Measurements from ENCODE around the gene COX8C. TPM values are rescaled to one million over a fixed set of nuclear protein-coding genes. Genes with fewer than 3 reads are reported as not detected.
"Not testable (repeated sequence)": the region's sequence is repeated elsewhere in the genome, so short reads cannot be mapped to it uniquely, and the experiment has no call there.

The COX8C gene
- total and polyA plus RNA-seq, 4 experiments from 2014 or later: not detected

- Mint-ChIP-seq H3K4me3 (no peak overlapping the region), H3K4me1 (no peaks in the 10 kb centered on the region), H3K36me3 (peaks cover 0 to 4% of the 10 kb centered on the region in 2 donors), H3K27me3 (peaks cover 11 to 18% of the 10 kb centered on the region in 2 donors), H3K27ac (no peak overlapping the region), H3K9me3 (peaks cover 0 to 10% (median 2%) of the 10 kb centered on the region in 8 donors)
- intact Hi-C loops (cut with micrococcal nuclease): no loop called here
- Histone ChIP-seq H3K27ac (ENCODE audit: low read depth, low read length) (no peak overlapping the region), H3K9me3 (ENCODE audit: control insufficient read depth in 1 of 2, low read length in 2 of 2) (no peaks in the 10 kb centered on the region), H3K36me3 (ENCODE audit: insufficient read depth, low read length) (no peaks in the 10 kb centered on the region), H3K27me3 (ENCODE audit: insufficient read depth, low read length) (no peaks in the 10 kb centered on the region), H3K4me1 (ENCODE audit: insufficient read depth, low read length) (no peaks in the 10 kb centered on the region), H3K4me3 (ENCODE audit: low read length in 2 of 2) (no peak overlapping the region)
- POLR2A ChIA-PET (ENCODE audit: partially characterized antibody): no interaction called here
- CTCF ChIA-PET (ENCODE audit: partially characterized antibody): no interaction called here
- no peak for DNase-seq
Measured at GRCh38 chr14:93375673-93376156, 28.7 kb downstream of the COX8C start.

- Mint-ChIP-seq H3K27ac (no peak overlapping the region), H3K9me3 (peaks cover 0 to 8% (median 0%) of the 10 kb centered on the region in 8 donors)
- DNase-seq: no peak
Measured at GRCh38 chr14:93379831-93380230, 32.8 kb downstream of the COX8C start.

GRCh38 chr14:93381644-93382043 lies 34.7 kb downstream of the COX8C start:
- ChIA-PET POLR2A (ENCODE audit: partially characterized antibody) (no interaction called here), CTCF (ENCODE audit: partially characterized antibody) (interaction anchor here (0.5 kb wide), 1 partner anchor 155 kb away, joined by 4 read pairs; no protein-coding TSS in a partner anchor)
- Mint-ChIP-seq H3K27me3 (peaks cover 12 to 29% of the 10 kb centered on the region in 2 donors), H3K9me3 (peaks cover 0 to 6% (median 0%) of the 10 kb centered on the region in 8 donors), H3K4me3 (no peak overlapping the region), H3K36me3 (no peaks in the 10 kb centered on the region), H3K4me1 (no peaks in the 10 kb centered on the region), H3K27ac (no peak overlapping the region)
- Histone ChIP-seq H3K4me3 (ENCODE audit: low read length in 2 of 2) (no peak overlapping the region), H3K4me1 (ENCODE audit: insufficient read depth, low read length) (no peaks in the 10 kb centered on the region), H3K9me3 (ENCODE audit: control insufficient read depth in 1 of 2, low read length in 2 of 2) (no peaks in the 10 kb centered on the region), H3K36me3 (ENCODE audit: insufficient read depth, low read length) (no peaks in the 10 kb centered on the region), H3K27ac (ENCODE audit: low read depth, low read length) (no peak overlapping the region), H3K27me3 (ENCODE audit: insufficient read depth, low read length) (no peaks in the 10 kb centered on the region)
- no peak for DNase-seq
- intact Hi-C loops (cut with micrococcal nuclease): no loop called here

More at GRCh38 chr14:93379831-93380230, 32.8 kb downstream of the COX8C start:
- no peaks in the 10 kb centered on the region for H3K36me3 ChIP-seq (ENCODE audit: insufficient read depth, low read length)
- peaks cover 8 to 25% of the 10 kb centered on the region in 2 donors for H3K27me3 Mint-ChIP-seq
- no peaks in the 10 kb centered on the region for H3K27me3 ChIP-seq (ENCODE audit: insufficient read depth, low read length)
- no peaks in the 10 kb centered on the region for H3K9me3 ChIP-seq (ENCODE audit: control insufficient read depth in 1 of 2, low read length in 2 of 2)
- intact Hi-C loops (cut with micrococcal nuclease): no loop called here
- ChIA-PET CTCF (ENCODE audit: partially characterized antibody) (no interaction called here), POLR2A (ENCODE audit: partially characterized antibody) (no interaction called here)
- H3K4me1 ChIP-seq (ENCODE audit: insufficient read depth, low read length): no peaks in the 10 kb centered on the region
- H3K4me1 Mint-ChIP-seq: no peaks in the 10 kb centered on the region
- no peaks in the 10 kb centered on the region for H3K36me3 Mint-ChIP-seq
- no peak overlapping the region for H3K4me3 ChIP-seq (ENCODE audit: low read length in 2 of 2)
- H3K27ac ChIP-seq (ENCODE audit: low read depth, low read length): no peak overlapping the region
- H3K4me3 Mint-ChIP-seq: no peak overlapping the region

- POLR2A ChIA-PET (ENCODE audit: partially characterized antibody): not testable (repeated sequence)
Measured at GRCh38 chr14:93384256-93384655, 37.3 kb downstream of the COX8C start.

GRCh38 chr14:93395231-93395630 lies 48.2 kb downstream of the COX8C start:
- intact Hi-C loops (cut with micrococcal nuclease): no loop called here
- no peaks in the 10 kb centered on the region for H3K4me1 ChIP-seq (ENCODE audit: insufficient read depth, low read length)
- H3K9me3 Mint-ChIP-seq: peaks cover 0 to 34% (median 20%) of the 10 kb centered on the region in 8 donors
- no peak overlapping the region for H3K27ac ChIP-seq (ENCODE audit: low read depth, low read length)
- DNase-seq: no peak
- no peak overlapping the region for H3K4me3 ChIP-seq (ENCODE audit: low read length in 2 of 2)
- H3K9me3 ChIP-seq (ENCODE audit: control insufficient read depth in 1 of 2, low read length in 2 of 2): no peaks in the 10 kb centered on the region
- POLR2A ChIA-PET (ENCODE audit: partially characterized antibody): no interaction called here
- H3K4me1 Mint-ChIP-seq: no peaks in the 10 kb centered on the region
- H3K27me3 ChIP-seq (ENCODE audit: insufficient read depth, low read length): no peaks in the 10 kb centered on the region
- CTCF ChIA-PET (ENCODE audit: partially characterized antibody): no interaction called here
- H3K27me3 Mint-ChIP-seq: peaks cover 11 to 15% of the 10 kb centered on the region in 2 donors
- no peak overlapping the region for H3K27ac Mint-ChIP-seq
- no peaks in the 10 kb centered on the region for H3K36me3 Mint-ChIP-seq
- no peaks in the 10 kb centered on the region for H3K36me3 ChIP-seq (ENCODE audit: insufficient read depth, low read length)
- H3K4me3 Mint-ChIP-seq: no peak overlapping the region

More at GRCh38 chr14:93384256-93384655, 37.3 kb downstream of the COX8C start:
- CTCF ChIA-PET (ENCODE audit: partially characterized antibody); H3K4me3 Mint-ChIP-seq; H3K27ac ChIP-seq (ENCODE audit: low read depth, low read length); H3K4me1 ChIP-seq (ENCODE audit: insufficient read depth, low read length); H3K9me3 ChIP-seq (ENCODE audit: control insufficient read depth in 1 of 2, low read length in 2 of 2); H3K4me1 Mint-ChIP-seq; DNase-seq; H3K27me3 ChIP-seq (ENCODE audit: insufficient read depth, low read length); H3K4me3 ChIP-seq (ENCODE audit: low read length in 2 of 2); H3K36me3 Mint-ChIP-seq; H3K36me3 ChIP-seq (ENCODE audit: insufficient read depth, low read length); H3K27ac Mint-ChIP-seq; intact Hi-C loops (cut with micrococcal nuclease); H3K9me3 Mint-ChIP-seq: not testable (repeated sequence)
- peaks cover 19% of the 10 kb centered on the region in 2 donors for H3K27me3 Mint-ChIP-seq

GRCh38 chr14:93396456-93396855 lies 49.5 kb downstream of the COX8C start:
- intact Hi-C loops (cut with micrococcal nuclease): no loop called here
- no peaks in the 10 kb centered on the region for H3K9me3 ChIP-seq (ENCODE audit: control insufficient read depth in 1 of 2, low read length in 2 of 2)
- ChIA-PET CTCF (ENCODE audit: partially characterized antibody) (no interaction called here), POLR2A (ENCODE audit: partially characterized antibody) (no interaction called here)
- H3K27me3 Mint-ChIP-seq: peaks cover 12 to 16% of the 10 kb centered on the region in 2 donors
- peaks cover 0 to 34% (median 20%) of the 10 kb centered on the region in 8 donors for H3K9me3 Mint-ChIP-seq
- H3K27me3 ChIP-seq (ENCODE audit: insufficient read depth, low read length): no peaks in the 10 kb centered on the region
- no peak for DNase-seq
- no peak overlapping the region for H3K4me3 Mint-ChIP-seq
- no peak overlapping the region for H3K4me3 ChIP-seq (ENCODE audit: low read length in 2 of 2)
- H3K36me3 ChIP-seq (ENCODE audit: insufficient read depth, low read length): no peaks in the 10 kb centered on the region
- no peaks in the 10 kb centered on the region for H3K4me1 ChIP-seq (ENCODE audit: insufficient read depth, low read length)
- H3K27ac Mint-ChIP-seq: no peak overlapping the region
- H3K4me1 Mint-ChIP-seq: no peaks in the 10 kb centered on the region
- H3K36me3 Mint-ChIP-seq: no peaks in the 10 kb centered on the region
- no peak overlapping the region for H3K27ac ChIP-seq (ENCODE audit: low read depth, low read length)

Other genes starting within 250 kb of the COX8C start
- 10 to 100 TPM; 26.8 to 30.0 TPM for gene ITPK1, start 231.3 kb upstream of the COX8C start, total RNA-seq
- gene ITPK1, start 231.3 kb upstream of the COX8C start, polyA plus RNA-seq: 10 to 100 TPM; 12.5 to 26.9 TPM
- gene MOAP1, start 162.3 kb upstream of the COX8C start, total RNA-seq: 10 to 100 TPM; 39.0 to 39.9 TPM
- 100 to 1,000 TPM in 1 of 2 donors, 10 to 100 TPM in 1; 59.4 to 108 TPM for gene MOAP1, start 162.3 kb upstream of the COX8C start, polyA plus RNA-seq
- 10 to 100 TPM; 20.2 to 24.0 TPM for gene LYSET, start 161.9 kb upstream of the COX8C start, total RNA-seq
- 10 to 100 TPM; 37.3 to 44.5 TPM for gene LYSET, start 161.9 kb upstream of the COX8C start, polyA plus RNA-seq
- 10 to 100 TPM; 11.6 to 12.7 TPM for gene GON7, start 140.1 kb upstream of the COX8C start, total RNA-seq
- gene GON7, start 140.1 kb upstream of the COX8C start, polyA plus RNA-seq: 10 to 100 TPM; 23.0 to 28.8 TPM
- gene UBR7, start 139.9 kb upstream of the COX8C start, total RNA-seq: 10 to 100 TPM; 17.5 to 17.8 TPM
- gene UBR7, start 139.9 kb upstream of the COX8C start, polyA plus RNA-seq: 10 to 100 TPM; 28.5 to 47.8 TPM
- gene BTBD7, start 14.1 kb upstream of the COX8C start, total RNA-seq: 10 to 100 TPM; 30.3 to 38.3 TPM
- 1 to 10 TPM; 6.9 to 8.7 TPM for gene BTBD7, start 14.1 kb upstream of the COX8C start, polyA plus RNA-seq
- gene UNC79, start 83.8 kb downstream of the COX8C start, total RNA-seq: under 1 TPM; 0.03 to 0.06 TPM
- not detected for gene UNC79, start 83.8 kb downstream of the COX8C start, polyA plus RNA-seq

Measured in CD4-positive, alpha-beta memory T cell (primary cell).